COLO829 (cell line): ENCODE data around the gene STAT3.
A peak's percentile ranks its signal among the peaks of the same experiment; 100 is the strongest.
"Not testable (repeated sequence)": the region's sequence is repeated elsewhere in the genome, so short reads cannot be mapped to it uniquely, and the experiment has no call there.

Experiments
- DNase-seq: peaks from one replicate; pipeline ENCODE4 v3.0.0; 2012; ENCODE audit warnings: low spot score

The STAT3 gene

DNA sequence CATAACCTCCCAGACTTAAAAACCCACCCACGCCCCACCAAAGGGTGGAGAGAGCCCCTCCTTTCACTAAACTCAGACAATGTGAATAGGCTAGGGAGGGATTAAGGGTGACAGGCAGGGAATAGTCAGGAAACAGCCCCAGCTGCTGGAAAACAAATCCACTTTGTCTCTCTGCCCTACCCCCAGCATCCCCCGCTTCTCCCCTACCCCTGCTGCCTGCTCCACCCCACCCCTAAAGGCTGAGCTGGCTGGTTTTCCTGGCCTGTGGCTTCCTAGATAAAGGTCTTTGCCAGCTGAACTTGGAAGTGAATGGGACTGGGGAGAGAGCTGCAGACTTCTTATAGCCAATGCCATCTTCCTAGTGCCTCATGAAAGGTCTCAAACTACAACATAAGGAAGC lies 19.8 kb upstream of the STAT3 start:
- DNase-seq = peak; percentile 58

DNA sequence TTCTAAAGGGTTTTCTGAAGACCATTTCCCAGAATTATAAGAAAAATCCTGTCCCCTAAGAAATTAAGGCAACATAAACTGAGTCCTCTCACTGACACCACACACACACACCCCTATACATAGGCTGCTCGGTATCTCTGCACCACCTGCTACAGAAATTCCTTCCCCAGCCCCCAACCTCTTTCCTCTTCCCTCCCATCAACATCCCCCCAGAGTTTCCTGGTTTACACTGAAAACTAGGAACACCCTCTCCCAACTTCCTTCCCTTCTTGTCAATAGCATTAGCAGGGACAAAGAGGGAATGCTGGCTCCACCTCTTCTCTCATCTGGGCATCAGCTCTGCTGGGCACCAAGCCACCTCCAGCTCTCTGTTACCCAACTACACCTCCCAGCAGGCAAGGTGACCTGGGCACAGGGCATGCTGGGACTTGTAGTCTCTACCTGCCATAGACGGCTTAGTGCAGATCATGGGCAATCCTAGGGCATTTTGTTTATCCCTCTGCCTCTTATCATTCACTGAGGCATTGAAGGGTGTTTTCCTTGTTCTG lies 19.1 kb upstream of the STAT3 start:
- DNase-seq = peak; percentile 82

DNA sequence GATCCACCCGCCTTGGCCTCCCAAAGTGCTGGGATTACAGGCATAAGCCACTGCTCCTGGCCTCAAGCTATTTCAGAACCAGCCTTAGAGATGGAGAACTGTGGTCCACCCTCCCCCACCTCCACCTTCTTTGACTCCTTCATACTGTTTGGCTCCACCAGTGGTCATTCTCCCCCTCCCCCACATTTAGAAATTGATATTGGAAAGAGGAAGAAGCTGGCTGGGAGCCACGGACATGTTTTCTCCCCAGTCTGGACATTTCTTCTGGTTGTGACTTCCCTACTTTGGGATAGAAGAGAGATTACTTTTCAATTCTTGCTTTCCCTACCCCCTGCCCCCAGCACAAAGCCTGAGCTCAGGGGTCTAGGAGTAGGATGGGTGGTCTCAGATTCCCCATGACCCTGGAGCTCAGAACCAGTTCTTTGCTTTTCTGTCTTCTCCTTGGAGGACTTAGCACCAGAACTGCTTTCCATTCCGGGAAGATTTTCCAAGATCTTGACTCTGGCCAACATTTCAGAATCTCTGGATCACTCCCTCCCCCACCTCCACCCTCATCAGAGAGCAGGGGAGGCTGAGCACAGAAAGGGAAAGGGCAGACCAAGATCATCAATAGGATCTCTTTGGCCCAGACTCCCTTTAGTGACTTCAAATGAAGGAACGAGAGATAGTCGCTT lies 18.5 kb upstream of the STAT3 start:
- no peak for DNase-seq

DNA sequence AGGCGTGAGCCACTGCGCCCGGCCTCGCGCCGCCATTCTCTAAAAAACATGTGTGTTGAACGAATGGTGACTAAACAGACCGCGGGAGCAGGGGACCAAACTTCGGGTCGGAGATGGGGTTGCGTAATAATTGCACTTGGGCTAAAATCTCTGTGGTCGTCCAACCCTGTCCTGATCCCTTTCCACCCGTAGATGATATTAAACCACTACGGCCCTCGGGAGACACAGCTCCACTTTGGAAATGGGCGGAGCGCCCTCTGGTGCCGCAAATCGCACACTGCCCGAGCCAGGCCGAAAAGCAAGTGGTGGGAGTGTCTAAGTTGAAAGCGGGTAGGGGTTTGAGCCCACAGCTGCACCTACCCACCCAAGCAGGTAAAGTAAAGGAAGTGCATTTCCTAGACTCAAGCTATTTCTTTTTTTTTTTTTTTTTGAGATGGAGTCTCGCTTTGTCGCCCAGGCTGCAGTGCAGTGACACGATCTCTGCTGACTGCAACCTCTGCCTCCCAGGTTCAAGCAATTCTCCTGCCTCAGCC lies 17.8 kb upstream of the STAT3 start:
- peak; percentile 73 for DNase-seq

DNA sequence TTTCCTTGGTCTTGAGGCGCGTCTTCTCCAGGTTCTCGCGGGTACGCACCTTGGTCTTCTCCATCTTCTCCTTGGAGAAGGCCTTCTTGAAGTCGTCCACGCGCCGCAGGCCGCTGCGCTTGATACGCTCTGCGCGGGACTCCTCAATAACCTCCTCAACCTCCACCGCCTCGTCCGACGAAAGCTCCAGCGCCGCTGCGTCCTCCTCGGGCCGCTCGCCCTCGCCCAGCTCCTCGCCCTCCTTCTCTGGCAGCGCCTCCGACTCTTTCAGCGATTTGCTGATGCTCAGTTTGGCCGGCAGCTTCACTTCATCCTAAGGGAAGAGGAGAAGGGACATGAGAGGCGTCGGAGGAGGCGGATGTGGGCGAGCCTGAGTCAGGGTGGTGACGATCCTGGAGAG lies 16.8 kb upstream of the STAT3 start:
- DNase-seq = no peak

DNA sequence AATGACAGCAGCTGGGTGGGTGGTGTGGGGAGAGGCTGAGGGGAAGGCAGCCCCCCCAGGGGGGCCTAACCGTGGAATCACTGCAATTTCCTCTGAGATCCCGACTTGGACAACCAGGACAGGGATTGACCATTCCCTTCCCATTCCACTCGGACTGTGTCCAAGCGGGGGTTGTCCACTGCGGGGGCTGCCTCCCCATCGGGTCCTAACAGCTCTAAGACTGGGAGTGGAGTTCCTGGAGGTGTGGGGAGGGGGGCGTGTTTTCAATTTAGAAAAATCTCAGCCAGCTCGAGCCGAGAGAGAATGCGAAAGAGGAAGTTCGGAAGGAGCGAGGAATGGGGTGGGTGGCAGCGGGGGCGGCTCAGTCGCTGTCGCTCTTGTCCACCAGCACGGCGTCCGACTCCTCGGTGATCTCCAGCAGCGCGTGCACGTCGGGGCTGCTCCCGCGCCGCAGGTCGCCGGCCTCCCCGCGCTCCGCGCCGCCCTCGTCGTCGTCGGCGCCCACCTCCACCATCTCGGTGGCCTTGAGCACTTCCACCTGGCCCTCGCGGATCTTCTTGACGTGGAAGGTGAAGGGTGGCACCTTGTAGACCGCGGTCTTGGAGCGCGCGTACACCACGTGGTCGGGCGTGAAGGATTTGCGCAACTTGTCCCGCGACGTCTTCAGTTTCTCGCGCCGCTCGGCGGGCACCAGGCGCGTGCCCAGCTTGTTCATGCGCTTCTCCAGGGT lies 16.2 kb upstream of the STAT3 start:
- DNase-seq = no peak

DNA sequence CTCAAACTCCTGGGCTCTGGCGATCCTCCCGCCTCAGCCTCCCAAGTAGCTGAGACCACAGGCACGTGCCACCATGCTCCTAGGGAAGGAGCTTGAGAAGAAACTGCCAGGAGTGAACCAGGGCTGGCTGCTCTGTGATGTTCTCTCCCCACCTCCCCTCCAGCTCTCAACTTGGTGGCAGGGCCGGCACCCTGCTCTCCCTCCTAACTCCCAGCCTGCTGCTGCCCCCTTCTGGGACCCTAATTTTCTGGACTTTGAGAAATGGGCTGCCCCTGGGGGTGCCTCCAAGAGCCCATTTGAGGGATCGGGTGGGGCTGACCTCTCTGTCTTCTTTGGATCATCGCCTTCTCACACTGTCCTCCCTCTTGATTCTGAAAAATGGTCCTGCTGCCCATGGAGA lies 14.9 kb upstream of the STAT3 start:
- no peak for DNase-seq

DNA sequence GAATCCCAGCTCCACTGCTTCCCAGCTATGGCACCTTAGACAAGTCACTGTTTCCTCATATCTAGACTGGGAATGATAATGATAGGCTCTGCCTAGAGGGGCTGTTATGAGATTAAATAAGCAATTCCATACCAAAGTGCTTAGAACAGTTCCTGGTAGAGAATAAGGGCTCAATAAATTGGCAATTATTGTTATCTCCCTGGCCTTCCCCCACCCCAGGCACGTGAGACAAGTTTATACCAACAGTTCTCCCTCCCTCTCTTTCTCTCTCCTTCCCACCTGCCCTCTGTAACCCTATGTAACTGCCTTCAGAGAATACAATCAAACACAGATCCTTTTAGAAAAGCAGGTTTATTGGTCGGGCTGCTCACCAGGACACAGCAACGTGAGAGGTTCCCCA lies 13.9 kb upstream of the STAT3 start:
- DNase-seq = no peak

DNA sequence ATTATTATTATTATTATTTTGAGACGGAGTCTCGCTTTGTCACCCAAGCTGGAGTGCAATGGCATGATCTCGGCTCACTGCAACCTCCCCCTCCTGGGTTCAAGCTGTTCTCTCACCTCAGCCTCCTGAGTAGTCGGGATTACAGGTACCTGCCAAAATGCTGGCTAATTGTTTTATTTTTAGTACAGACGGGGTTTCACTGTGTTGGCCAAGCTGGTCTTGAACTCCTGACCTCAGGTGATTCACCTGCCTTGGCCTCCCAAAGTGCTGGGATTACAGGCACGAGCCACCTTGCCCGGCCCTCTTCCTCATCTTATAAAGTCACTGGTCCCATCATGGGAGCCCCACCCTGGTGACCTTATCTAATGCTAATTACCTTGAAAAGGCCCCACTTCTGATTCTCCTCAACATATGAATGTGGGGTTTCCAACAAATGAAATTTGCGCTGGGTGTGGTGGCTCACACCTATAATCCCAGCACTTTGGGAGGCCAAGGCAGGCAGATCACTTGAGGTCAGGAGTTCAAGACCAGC lies 12.7 kb upstream of the STAT3 start:
- not testable (repeated sequence) for DNase-seq

DNA sequence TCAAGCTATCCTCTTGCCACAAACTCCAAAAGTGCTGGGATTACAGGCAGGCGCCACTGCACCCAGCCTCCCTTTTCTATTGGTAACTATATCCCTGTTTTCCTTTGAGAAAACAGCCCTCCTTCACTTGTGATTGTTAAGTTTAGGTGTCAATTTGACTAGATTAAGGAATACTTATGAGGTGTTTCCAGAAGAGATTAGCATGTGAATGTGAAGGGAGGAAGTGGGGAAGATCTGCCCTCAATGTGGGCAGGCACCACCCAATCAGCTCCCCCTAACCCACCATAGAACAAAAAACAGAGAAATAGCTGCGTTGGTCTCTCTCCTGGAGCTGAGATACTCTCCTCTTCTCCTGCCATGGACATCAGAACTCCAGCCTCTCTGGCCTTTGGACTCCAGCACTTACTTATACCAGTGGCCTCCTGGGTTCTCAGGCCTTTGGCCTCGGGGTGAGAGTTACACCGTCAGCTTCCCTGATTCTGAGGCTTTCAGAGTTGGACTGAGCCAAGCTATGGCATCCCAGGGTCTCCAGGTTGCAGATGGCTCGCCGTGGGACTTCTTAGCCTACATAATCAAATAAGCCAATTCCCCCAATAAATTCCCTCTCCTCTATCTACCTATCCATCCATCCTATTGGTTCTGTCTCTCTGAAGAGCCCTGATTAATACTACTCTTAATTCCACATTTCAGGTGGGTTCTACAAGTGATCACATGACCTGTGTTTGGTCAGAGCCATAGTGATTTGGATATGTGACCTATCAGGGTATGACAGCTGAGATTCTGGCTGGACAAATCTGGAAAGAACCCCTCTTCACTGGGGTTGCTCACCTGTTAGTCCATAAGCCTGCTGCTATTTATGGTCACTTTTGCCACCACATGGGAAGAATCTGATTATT lies 12.0 kb upstream of the STAT3 start:
- DNase-seq = no peak

DNA sequence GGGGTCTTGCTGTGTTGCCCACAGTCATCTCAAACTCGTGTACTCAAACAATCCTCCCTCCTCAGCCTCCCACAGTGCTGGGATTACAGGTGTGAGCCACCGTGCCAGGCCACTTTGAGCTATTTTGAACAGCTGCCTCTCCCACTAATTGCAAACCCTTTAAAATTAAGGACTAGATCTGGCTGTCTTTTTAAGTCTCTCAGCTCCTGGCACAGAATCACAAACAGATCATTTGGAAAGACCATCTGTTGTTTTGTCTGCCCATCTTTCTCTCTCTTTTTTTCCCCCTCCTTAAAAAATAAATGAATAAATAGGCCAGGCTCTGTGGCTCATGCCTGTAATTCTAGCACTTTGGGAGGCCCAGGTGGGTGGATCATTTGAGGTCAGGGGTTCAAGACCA lies 10.9 kb upstream of the STAT3 start:
- DNase-seq = no peak

DNA sequence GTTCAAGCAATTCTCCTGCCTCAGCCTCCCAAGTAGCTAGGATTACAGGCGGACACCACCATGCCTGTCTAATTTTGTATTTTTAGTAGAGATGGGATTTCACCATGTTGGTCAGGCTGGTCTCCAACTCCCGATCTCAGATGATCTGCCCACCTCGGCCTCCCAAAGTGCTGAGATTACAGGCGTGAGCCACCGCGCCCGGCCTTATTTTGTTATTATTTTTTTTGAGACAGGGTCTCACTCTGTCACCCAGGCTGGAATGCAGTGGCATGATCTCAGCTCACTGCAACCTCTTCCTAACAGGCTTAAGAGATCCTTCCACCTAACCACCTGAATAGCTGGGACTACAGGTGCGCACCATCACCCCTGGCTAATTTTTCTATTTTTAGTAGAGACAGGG lies 7.4 kb upstream of the STAT3 start:
- not testable (repeated sequence) for DNase-seq

DNA sequence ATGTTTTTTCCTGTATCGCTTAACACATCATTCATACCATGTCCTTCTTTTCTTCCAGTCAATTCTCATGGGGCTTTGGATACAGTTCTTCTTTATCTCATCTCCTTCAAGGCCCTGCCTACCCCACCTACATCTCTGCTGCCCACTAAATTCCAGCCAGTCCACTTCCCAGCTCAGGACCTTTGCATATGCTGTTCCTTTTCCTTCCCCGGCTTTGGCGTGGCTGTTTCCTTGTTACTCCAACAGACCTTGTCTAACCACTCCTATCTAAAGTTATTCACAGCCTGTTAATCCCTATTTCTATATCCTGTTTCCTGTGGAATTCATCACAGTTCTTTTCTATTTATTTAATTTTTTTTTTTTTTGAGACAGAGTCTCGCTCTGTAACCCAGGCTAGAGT lies 6.6 kb upstream of the STAT3 start:
- no peak for DNase-seq

DNA sequence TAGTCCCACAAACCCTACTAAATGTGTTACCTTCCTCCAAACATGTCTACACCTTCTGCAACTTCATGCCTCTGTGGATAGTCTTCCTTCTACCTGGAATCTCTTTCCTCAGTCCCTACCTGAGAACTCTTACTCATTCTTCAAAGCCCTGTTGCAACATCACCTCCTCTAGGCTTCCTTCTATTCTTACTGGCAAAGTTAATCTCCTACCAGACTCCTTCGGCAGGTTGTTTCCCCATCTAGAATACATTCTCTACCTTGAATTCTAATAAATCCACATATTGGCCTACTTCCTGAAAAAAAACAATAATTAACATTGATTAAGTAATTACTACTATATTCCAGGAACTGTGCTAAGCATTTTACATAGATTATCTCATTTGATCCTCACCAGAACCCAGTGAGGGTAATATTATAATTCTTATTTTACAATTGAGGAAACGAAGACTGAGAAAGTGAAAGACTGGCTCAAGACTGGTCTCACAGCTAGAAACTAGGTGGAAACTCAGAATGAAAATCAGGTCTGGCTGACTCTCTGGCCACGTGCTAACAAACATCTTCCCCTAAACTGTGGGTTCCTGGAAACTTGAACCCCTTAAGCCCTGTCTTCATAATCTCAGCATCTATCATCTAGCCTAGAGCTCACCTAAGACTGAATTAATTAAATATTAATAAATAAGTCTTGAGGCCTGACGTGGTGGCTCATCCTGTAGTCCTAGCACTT lies 4.6 kb upstream of the STAT3 start:
- no peak for DNase-seq

DNA sequence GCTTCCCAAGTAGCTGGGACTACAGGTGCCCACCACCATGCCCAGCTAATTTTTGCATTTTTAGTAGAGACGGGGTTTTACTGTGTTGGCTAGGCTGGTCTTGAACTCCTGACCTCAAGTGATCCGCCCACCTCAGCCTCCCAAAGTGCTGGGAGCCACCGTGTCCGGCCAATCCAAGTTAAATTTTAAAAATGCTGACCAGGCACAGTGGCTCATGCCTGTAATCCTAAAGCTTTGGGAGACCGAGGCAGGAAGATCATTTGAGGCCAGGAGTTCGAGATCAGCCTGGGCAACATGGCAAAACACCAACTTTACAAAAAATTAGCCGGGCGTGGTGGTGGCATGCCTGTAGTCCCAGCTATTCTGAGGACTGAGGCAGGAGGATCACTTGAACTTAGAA lies 3.2 kb upstream of the STAT3 start:
- not testable (repeated sequence) for DNase-seq

DNA sequence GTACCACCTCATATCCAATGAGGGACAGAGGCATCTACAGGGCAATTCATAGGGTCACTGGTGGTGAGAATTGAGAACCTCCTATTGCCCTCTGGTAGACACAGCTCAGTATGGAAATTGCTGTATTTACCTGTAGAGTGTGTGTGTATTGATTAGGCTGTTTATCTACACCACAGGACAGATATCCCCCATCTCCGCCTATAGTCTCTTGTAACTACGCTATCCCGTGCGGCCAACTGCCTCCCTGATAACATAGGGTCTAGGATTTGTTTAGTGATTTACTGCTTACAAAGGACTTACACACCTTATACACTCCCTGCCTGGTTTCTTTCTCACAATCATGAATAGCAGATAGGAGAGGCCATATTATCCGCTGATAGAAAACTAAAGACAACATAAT lies 1.7 kb upstream of the STAT3 start:
- no peak for DNase-seq

DNA sequence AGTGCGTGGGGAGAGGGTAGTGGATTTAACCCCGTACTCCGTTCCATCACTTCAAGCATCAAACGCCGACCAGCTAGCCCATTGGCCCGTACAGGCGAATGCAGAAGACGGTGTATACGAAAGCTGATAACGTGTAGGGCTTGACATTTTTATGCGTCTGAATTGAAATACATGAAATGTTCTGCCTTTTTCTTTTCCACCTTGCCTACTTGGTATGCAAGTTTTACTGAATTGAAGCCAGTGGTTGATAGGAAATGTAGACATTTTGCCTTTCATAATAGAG lies 834 bp upstream of the STAT3 start:
- DNase-seq = no peak

DNA sequence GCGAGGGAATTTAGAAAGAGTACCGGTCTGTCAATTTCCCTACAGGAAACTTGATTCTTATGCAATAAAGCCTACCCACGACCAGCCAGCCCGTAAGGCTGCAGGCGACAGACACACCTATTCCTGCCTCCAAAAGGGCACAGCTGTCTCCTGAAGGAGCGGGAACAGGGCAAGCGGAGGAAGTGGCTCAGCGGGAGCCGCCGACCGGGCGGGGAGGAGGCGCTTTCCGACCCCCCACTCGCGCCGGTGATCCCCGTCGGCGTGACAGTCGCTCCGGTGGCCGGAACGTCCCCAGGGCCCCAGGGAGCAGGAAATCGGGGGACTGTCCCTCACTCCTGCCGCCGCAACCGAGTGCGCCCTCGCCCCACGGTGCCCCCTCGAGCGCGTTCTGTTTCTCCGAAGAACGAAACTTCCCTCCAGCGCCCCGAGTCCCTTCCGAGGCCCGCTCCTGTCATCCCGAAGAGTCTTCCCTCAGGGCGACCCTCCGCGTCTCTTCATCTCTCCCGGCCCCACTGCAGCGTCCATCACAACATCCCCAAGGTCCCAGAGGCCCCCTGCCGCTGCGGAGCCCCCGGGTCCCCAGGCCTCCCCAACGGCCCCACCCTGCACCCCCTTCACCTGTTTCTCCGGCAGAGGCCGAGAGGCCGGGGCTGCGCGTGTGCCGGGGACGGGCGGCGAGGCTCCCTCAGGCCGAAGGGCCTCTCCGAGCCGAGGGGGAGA lies 421 bp downstream of the STAT3 start:
- no peak for DNase-seq

DNA sequence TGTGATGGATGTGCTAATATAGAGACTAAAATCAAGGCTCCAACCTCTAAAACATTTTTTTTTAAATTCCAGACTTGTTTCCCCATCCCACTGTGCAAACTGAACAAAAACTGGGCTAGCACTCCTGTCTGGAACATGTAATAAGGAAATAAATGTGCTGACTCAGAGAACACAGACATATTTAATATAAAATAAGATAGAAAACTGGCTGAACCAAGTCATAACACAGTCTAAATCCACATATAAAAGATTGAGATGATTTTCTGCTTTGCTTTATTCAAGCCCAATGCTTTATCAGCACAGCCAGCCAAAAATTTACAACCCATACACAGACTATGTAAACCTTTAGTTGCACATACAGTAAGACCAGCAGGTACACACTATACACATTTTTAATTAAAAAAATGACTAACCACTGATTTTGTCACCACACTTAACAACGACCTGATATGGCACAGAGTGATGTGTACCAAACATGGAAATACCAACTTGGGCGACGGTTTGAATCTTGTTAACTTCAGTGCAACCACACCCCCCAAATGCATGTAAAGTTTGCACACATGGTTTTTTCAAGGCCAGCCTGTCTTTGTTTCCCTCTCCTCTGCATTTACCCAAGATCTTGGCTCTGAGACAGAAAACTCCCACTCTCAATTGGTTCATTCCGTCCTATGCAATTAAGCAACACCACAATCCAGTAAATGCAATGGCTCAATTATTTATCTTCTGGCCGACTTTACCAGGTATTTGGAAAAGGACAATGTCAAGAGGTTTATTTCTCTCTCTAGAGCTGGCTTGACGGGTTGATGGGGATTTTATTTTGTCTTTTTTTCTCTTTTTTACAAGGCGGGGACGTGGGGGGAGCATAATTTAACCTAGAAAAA lies 1.2 kb downstream of the STAT3 start:
- DNase-seq = peak; percentile 62

DNA sequence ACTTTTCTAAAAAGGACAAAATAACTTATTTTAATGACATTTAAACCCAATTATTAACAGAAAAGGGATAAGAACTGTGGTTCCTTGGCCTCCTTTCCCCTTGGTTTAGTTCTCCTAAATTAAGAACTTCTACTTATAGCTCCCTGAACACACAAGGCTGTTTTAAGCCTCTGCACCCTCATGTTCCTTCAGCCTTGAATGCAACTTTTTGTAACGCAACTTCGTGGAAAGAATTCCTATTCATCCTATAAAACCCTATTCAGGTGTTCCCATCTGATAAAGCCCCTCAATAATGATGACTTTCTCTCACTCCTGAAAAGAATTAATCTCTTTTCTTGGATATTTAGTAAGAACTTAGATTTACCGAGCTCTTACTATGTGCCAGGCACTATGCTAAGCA lies 6.3 kb downstream of the STAT3 start:
- DNase-seq = no peak
